Measurements from ENCODE around the gene GALNT17.

- TF ChIP-seq CTCF (conservative IDR thresholded peaks at IDR 0.05; ENCODE audit: low read depth, low read length) (no peak), EZH2 (IDR thresholded peaks at IDR 0.05; ENCODE audit: low read length, unreplicated experiment) (no peak), EZH2phosphoT487 (IDR thresholded peaks at IDR 0.05; ENCODE audit: borderline replicate concordance, low read length) (no peak)
These were observed 33.8 kb downstream of the GALNT17 start for GRCh38 chr7:71165708-71166107.
